HEK293 (cell line): ENCODE measurements around the gene KCTD14.

Source experiments
- MEIS1 ChIP-seq: sonication (generic); formaldehyde crosslinking; IDR thresholded peaks from 2 replicates; pipeline ENCODE4 v1.8.1; 2022; ENCODE audit warnings: missing genetic modification reagents, mild to moderate bottlenecking, borderline replicate concordance
- ZNF184 ChIP-seq: fragments of 450-650 bp; IDR thresholded peaks from 2 replicates; pipeline ENCODE4 v1.5.1; 2018; ENCODE audit warnings: missing biosample characterization, mild to moderate bottlenecking, missing genetic modification characterization

DNA sequence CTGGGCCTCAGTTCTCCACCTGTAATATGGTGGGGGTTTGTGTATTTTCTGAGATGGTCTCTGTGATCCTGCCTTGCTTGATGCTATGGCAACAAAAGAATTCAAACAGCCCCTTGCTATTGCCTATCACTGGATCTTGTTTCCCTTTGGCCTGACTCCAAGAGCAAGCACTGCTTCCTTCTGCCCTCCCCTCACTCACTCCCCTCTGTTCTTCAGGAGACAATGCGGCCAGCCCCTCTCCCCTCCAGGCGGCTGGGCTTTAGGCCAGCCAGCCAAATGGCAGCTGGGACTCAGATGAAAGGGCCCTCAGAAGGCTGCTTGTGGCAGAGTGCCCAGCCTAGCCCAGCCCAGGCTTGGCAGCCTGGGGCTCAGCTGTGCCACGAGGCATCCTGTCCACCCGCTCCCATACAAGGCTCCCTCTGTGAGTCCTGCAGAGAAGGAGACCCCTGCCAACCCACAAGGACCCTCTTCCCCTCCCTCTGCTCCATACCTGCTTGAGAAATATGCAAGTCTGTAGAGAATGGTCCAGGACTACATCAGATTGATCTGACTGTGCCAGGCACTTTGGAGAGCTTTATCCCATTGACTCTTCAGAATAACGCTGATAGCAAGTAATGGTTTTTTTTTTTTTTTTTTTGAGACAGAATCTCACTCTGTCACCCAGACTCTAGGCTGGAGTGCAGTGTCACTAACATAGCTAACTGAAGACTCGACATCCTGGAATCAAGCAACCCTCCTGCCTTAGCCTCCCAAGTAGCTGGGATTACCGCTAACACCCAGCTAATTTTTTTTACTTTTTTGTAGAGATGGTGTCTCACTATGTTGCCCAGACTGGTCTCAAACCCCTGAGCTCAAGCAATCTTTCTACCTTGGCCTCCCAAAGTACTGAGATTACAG, 7.6 kb upstream of the KCTD14 start:
- TF ChIP-seq MEIS1 (CRISPR knock-in tag) (no peak), ZNF184 (tag by site-specific recombination) (no peak)
